GM21717 (cell line): Measurements from ENCODE around the gene FBH1.
A peak's percentile ranks its signal among the peaks of the same experiment; 100 is the strongest.
"Not testable (repeated sequence)": the region's sequence is repeated elsewhere in the genome, so short reads cannot be mapped to it uniquely, and the experiment has no call there.

Source experiments
- ATAC-seq: cut with Tn5 transposase; IDR thresholded peaks from one replicate; pipeline ENCODE4 v1.9.1; 2021; ENCODE audit warnings: mild to moderate bottlenecking, moderate library complexity; ENCODE audit not compliant: unreplicated experiment

FBH1 gene

DNA sequence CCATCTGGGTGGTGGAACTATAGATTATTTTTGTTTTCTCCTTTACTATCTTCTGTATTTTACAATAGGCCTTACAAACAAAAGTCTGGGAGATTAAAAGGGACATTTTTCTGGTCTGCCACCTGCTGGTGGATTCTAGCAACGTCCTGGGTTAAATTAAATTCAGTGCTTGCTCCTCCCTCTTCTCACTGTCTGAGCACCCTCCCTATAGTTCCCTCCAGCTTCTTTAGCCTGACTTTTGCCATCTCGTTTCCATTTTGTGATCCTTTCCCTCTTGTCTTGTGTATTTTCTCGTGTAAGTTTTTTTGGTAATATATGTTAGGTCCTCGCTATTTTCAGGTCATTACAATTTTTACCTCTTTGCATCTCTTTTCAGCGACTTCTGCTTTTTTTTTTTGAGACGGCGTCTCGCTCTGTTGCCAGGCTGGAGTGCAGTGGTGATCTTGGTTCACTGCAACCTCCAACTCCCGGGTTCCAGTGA lies 16.5 kb upstream of the FBH1 start:
- peak; percentile 62 for ATAC-seq

DNA sequence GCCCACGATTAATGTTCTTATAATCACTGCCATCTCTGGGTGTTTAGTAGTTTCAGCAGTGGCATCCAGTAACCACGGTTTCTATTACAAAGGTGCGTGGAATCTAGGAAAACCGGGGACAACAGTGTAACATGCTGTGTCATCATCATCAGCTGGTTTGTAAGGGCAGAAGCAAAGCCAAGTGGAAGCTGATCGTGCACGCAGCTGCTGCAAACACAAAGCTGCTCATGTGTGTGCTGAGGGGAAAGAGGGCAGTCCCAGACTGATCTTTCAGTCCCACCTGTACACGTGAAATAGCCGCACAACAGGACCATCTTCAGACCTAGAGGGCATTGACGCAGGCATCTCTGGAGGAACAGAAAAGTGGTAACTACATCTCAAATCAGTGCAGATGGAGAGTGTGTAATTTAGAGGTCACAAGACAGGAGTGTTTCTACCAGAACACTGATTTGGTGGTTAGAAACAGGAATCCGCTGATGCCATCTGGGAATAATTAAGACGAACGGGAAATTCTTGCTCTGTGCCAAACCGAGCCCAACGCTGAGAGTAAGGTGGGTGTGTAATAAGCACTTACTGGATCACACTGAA lies 13.8 kb upstream of the FBH1 start:
- no peak for ATAC-seq

DNA sequence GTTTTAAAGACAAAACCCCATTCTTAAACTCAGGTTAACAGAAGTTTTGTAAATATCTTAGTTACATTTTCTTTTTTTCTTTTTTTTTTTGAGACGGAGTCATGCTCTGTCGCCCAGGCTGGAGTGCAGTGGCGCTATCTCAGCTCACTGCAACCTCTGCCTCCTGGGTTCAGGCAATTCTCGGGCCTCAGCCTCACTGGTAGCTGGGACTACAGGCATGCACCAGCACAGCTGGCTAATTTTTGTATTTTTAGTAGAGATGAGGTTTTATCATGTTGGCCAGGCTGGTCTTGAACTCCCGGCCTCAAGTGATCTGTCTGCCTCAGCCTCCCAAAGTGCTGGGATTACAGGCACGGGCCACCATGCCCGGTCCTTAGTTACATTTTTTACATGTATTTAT lies 13.0 kb upstream of the FBH1 start:
- ATAC-seq, result not testable (repeated sequence)

DNA sequence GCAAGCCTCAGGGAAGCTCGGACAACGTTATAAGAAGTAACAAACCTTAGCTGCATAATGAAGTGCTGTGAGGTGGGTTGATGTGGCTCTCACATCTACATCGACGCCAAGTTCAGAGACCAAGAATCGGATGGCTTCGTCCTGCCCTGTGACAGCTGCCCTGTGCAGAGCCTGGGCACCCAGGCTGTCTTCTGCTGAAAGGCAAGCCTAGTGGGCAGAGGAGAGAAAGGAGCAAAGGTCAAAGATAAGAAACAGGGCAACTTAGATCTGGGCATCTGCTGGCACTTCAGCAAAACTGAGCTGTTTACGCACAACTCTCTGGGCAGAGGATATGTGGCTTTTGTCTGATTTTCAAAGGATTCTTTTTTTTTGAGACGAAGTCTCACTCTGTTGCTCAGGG lies 7.1 kb upstream of the FBH1 start:
- ATAC-seq, result no peak

DNA sequence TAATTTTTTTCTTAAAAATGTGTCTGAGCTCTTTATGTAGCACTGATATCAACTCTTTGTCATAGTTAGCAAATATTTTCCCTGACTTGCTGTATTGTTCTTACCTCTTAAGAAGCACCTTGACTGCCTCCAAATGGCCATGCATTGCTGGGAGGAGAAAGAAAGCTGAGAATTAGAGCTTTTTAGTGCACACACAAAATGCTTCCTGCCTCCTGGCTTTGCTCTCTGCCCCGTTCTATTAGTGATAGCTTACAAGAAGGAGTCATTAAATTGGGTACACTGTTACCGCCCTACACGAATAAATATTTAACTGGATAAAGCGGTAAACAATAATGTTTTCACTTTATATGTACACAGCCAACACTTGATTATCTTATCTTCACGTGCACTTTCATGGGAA lies 4.4 kb upstream of the FBH1 start:
- ATAC-seq, result no peak

DNA sequence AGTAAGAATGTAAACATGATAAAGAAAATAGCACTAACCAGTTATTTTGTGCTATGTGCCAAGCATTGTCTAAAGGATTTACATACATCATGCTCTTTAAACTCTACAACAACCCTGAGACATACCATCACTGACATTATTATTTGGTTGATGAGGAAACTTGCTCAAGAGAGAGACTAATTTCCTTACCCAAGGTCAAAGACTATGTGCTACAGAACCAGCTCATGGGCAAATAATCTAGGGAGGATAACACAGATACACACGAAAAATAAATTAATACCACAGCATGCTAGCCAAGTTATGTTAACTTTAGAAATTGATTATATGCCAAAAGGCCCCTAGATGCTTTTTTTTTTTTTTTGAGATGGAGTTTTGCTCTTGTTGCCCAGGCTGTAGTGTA lies 3.0 kb upstream of the FBH1 start:
- ATAC-seq, result no peak

DNA sequence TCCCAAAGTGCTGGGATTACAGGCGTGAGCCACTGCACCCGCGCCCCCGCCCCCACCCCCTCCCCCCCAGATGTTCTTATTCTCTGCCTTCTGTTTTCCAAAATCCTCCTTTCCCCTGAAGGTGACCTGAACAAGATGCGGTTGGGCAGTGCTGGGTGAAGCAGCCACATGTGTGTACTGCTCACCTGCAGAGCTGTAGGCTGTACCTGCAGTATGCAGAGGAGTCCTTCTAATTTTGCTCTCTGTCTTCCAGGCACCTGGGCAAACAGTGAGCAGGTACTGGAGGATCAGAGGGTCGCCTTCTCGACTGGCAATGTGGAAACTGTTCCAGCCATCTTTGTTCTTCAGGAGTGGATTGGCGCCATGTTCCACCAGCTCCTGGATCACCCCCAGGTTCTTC lies 2.4 kb upstream of the FBH1 start:
- no peak for ATAC-seq

DNA sequence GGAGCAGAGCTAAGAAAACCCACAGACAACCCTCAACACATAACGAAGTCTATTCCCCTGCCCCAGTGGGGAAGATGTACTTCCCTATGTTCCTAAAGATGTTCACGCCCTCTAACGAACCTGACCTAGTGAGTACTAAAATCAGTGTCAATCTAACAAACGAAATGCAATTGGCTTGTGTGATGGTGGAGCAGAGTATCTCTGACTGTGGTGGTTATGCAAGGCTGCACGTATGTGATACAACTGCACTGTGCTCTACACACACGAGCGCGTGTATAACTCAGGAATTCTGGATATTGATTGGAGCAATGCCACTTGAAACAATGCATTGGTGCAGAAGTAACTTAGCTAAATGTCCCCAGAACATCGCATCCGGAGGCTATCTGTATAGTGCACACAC lies 1.7 kb upstream of the FBH1 start:
- no peak for ATAC-seq

DNA sequence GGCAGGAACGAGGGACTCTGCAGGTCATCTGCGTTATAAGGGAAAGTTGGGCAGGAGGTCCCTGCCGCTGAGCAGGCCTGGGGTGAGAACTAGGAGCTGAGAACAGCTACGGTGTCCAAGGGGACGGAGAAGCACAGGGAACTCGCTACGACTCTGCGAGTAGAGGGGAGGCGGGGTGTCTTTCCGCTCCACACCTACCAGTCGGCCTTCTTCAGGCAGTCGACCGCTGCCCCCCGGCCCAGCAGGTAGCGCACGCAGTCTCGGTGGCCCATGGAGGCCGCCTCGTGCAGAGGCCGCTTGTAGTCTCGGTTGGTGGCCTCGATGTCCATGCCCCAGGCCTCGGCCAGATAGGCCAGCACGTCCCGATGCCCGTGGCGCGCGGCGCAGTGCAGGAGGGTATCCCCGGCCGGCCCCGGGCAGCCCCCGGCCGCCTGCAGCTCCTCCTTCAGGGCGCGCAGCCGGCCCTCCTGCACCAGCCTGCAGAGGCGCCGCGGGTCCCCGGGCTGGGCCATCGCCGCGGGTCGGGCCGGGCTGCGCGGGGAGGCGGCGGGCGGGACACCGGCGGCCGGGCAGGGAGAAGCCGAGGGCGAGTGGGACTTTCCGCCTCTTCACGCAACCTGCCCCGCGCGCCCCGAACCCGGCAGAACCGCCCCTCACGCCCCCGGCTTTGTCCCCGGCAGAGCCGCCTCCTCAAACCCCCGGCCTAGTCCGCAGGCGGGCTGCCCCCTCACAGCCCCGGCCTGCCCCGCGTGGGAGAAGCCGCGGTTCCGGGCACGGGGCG lies 1.0 kb upstream of the FBH1 start:
- peak; percentile 42 for ATAC-seq

DNA sequence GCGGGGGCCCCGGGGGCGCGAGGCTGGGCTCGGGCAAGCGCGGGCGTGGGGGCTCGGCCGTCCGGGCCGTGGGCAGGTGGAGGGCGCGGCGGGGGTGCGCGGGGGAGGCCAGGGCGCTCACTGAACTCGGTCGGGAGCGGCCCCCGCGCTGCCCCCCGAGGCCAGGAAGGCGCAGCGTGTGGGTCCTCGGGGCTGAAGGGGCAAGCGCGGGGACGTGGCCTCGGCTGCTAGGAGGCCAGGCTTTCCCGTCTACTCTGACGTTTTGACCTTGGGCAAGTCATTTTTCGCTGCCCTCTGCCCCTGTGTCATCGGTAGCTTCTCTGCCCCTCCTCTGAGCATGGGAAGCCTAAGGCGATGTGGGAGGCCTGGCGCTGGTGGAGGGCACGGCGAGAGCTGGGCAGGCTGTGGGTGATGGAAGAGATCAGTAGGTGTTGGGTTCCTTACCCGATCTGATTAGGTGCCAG lies 441 bp downstream of the FBH1 start:
- ATAC-seq, result peak; percentile 4

DNA sequence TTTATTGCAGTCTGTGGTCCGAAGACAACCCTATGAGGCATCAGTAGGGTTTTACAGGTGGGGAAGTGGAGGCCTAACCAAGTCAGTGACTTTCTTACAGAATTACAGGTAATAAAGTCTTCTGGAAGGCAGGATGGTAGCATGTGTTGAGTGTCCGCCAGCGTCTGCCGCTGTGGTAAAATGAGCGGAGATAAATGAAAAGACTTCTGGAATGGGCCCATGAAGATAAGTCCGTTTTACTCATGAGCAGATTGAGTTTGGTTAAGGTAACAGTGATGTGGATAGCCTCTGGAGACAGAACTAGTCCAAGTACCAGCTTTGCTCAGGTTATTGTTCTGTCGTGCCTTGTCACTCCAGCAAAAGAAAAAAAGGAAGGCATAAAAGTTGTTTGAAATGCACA lies 966 bp downstream of the FBH1 start:
- ATAC-seq, result no peak

DNA sequence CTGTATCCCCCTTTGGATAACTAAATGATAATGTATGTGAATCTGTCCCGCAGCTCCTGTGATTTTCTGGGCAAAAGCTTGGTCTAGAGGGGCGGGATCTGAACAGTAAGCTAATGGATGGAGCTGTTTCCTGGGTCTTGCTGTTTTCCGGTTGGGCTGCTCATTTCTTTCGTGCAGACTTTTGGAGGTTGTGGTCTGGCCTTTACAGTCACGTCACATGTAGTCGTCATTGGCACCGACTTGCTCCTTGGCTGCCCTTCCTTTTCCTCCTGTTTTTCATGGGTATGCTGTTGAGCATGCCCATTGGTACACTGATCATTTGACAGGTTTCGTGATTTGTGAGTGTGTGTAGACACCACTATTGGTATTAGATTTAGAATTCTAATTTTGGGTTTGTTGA lies 2.0 kb downstream of the FBH1 start:
- no peak for ATAC-seq

DNA sequence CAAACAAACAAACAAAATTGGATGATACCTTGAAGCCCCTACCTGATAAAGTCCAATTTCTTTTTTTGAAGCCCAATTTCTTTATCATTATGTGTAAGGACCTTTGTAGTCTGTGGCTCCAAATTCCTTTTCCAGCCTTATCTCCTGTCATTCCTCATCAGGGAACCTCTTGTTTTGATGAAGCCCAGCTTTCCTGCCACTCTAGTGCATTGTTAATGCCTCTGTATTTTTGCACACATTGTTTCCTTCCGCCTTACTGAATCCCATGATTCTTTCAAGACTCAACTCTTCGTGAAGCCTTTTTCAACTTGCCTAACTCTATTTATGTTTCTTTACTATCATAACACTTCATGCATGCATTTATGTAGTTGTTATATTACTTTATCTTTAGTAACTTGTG lies 3.3 kb downstream of the FBH1 start:
- no peak for ATAC-seq

DNA sequence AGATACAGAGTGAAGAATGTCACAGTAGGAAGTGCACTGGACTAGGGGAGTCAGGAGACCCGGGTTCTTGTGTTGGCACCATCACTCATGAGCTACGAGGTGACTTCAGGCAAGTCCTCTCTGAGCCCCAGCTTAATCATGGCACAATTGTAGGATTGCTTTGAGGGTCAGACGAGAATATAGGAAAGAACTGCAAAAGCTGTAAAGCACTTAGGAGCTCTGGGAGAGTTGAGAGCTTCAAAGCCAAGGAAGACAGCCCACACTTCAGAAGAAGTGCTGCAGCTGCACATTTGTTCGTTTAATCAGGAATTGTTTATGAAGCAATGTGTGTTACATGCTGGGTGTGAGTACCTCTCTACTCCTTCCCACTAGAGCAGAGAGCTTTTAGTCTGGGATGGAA lies 4.4 kb downstream of the FBH1 start:
- no peak for ATAC-seq

DNA sequence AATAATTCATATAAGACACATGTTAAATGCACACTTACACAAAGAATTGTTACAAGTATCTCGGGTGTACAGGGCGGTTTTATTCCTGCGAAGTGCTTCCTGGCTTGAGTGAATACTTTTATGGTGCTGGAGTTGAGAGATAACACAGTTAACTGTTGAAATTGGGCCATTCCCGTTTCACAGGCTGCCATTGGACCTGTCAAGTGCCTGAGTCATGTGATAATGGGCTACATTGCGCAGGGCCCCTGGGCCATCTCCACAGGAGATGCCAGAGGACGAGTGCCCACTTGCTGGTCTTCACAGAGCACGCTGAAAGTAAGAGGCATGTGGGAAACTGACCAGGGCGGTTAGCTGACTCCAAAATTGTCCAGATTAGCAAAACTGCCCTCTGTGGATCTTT lies 4.8 kb downstream of the FBH1 start:
- ATAC-seq, result no peak

DNA sequence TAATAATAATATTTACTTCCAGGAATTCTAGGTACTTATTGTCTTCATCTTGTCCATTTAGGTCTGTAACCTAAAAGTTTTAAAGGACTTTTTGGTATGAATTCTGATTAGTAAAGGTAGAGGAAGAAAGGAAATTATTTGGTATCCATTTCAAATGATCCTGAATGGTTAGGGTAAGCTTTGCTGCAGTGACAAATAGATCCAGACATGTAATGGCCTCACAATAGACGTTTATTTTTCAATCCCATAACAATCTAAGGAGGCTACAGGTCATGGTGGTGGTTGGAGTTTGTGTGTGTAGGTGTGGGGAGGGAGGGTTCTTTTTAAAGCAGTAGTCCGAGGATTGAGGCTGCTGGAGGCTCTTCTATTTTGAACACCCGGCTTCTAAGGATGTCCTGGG lies 5.3 kb downstream of the FBH1 start:
- ATAC-seq, result no peak

DNA sequence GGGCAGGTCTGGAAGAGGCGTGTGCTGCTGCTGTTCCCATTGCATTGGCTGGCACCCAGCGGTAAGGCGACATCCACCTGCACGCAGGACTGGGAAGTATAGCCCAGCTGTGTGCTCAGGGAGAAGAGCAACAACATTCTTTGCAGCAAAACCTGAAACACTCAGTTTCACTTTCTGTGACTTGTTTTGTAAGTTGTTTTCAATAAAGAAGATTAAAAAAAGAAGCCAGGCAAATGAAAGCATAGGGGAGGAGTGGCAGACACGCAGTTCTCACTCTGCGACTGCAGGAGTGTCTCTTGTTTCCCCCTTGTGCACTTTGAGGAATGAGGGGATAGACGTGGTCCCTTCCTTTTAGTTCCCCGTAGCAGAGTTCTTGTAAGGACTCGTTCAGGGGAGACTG lies 5.8 kb downstream of the FBH1 start:
- ATAC-seq, result peak; percentile 67

DNA sequence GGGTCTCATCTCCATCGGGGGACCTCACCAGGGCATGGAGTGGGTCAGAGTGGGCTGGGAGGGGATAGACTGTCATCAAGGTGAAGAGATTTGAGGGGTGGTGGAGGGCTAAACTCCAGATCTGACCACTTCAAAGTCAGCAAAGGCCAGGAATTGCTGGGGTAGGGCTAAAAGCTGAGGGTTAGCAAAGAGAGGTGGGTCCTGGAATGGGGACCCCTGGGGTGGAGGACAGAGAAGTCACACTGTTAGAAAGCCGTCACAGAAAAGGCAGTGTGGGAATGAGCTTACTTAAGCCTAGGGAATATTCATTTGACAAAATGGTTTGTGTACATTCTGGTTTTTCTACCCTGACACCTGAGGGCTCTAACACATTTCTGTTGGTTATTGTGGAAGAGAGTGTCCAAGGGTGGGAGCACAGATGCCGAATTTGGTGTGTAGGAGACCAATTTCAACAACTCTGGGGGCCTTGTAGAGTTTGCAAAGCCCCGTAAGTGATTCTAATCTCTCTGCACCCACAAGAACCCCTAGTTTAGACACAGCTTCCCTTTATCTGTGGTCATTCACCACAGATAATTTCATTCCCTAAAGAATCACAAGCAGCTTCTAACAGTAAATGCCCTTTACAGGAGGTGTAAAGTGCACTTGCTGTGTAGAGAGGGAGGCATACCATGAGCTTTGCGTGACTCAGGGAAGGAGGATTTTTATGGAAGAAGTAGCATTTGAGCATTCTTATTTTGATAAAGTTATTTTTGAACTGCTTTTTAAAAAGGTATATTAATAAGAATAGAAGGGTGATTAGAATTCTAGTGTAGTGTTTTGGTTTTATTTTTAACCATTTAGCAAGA lies 6.4 kb downstream of the FBH1 start:
- ATAC-seq, result no peak

DNA sequence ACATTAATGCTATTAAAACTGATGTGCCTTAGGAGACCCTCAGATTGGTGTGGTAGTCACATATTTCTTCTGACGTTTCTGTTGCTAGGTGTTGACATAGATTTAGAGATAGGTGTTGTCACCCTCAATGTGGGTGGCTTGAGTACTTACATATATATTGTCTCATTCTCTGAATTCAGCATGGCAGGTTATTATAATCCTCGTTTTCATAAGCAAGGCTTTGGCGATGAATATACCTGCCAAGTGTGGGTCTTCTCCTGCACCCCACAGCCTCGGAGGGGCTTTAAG lies 7.0 kb downstream of the FBH1 start:
- ATAC-seq, result no peak

DNA sequence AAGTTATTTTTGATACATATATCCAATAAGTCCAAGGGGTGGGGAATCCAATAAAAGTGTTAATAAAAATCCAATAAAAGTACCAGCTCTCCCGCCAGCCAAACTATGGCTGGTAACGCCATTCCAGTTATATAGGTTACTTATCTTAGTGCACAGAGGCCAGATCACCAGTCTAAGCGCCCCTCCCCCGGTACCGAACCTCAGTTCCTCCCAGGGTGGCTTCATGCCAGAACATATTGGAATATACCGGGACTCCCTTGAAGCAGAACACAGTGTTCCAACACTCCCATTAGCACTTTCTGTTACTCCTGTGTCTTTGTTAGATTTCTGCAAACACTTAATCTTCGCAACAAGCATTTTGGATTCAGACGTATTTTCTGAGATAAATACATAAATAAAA lies 7.5 kb downstream of the FBH1 start:
- ATAC-seq, result no peak

DNA sequence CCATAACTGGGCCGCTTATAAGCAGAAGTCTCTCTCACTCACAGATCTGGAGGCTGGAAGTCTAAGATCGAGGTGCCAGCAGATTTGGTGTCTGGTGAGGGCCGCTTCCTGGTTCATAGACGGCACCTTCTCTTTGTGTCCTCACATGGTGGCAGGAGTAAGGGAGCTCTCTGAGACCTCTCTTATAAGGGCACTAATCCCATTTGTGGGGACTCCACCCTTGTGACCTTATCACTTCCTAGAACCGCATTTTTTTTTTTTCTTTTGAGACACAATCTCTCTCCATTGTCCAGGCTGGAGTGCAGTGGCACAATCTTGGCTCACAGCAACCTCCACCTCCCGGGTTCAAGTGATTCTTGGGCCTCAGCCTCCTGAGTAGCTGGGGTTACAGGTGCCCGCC lies 8.1 kb downstream of the FBH1 start:
- no peak for ATAC-seq

DNA sequence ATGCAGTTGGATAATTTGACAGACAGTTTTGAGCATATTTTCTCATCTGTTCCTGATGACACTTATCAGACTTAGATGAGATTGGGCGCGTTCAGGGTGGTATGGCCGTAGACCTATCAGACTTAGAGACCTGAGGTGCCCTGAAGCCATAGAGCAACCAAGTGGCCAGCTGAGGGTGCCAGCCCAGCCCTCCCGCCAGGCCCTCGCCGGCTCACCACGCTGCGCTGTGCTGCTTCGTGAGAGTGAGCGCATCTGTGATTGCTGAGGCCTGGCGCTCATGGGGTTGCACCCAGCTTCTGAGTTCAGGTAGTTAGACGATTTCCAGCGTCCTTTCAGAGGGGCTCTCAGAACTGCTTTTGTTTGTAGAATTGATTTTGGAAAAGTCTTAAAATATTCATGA lies 10.2 kb downstream of the FBH1 start:
- no peak for ATAC-seq
